GM18520 (cell line): Measurements from ENCODE around the gene PLP2.

Experiments used
- ATAC-seq: cut with Tn5 transposase; IDR thresholded peaks from one replicate; pipeline ENCODE4 v1.9.1; 2021; ENCODE audit not compliant: unreplicated experiment

Gene PLP2

DNA sequence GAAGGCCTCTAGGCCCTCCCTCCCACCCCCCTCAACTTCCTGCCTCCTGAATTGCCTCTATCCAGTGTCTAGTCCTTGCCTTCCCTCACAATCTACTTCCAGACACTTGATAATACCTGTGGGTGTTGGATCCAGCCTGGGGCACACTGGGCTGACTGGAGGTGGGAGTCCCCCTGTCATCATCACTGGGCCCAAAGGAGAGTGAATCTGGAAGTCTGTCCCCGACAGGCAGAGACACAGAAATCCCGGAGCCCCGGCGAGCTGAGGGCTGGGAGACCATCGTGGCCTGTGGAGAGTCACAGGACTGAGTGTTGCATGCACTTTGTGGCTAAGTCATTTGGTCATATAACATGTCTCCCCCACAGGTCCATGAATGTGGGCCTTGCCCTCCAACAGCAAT is 36.7 kb downstream of the PLP2 start:
- ATAC-seq, result no peak

GRCh38 chrX:49209434-49210251 is 37.9 kb downstream of the PLP2 start:
- no peak for ATAC-seq

DNA sequence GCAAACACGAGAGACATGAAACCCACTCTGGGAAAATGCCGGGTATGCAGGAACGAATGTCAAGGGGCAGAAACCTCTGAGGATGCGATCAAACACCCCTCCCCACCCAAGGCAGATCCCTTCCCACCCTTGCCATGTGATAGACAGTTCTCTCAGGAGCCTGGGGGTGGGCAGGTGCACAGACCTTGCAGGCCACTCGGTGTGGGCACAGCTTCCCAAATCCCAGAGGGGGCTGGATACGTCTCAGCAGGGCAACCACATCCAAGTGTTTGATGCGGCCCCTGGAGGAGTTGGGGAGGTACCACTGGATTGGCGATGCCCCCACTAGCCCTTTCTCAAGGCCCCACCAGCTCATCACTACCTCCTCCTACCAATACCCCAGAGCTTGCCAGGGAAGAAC is 38.7 kb downstream of the PLP2 start:
- ATAC-seq, result no peak

DNA sequence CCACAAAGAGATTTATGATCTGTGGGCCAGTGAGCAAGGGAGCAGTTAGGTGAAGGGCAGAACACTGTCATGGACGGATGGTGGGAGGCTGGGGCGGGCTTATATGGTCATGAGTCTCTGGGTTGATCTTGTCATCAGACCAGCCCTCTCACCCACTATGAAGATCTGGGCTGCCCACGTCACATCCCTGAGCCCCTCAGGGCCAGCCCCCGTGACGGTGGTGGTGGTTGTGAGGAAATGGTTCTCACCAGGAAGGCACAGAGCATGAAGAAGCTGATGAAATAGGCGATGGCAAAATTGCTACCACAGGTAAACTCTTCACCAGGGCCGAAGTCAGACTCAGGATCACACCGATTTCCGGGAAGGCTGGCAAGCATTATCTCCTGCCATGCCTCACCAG is 39.4 kb downstream of the PLP2 start:
- no peak for ATAC-seq

DNA sequence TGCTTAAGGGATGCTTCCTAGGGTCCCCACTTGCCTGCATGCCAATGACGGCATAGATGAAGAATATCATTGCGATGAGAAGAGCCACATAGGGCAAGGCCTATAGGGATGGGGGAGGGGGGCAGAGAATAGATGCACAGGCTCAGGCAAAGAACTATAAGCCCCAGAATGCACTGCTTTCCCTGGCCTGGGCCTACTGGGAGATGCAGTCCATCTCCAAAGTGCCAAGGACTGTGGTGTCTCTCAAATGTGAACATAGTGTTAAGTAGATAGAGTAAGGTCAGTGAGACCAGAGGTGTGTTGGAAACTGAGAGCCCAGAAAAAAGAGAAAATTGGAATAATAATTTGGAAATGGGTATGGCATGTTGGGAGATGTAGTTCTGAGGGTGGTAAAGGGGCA is 40.5 kb downstream of the PLP2 start:
- ATAC-seq, result no peak

DNA sequence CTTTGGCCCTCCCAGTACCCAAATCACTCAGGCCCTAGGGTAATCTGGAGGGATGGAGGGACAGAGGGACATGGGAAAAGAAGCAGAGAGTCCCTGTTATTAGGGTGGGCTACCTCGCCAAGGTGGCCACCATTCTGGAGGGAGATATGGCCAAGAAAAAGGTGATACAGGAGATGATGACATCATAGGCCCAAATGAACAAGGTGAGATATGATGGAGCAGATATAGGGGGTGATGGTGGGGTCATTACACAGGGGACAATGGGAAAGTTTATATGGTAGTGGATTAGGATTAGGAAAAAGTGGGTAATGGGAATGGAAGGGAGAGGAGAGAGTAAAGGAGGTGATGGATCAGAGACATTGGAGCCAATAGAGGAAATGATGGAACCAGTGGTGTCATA is 41.2 kb downstream of the PLP2 start:
- no peak for ATAC-seq

GRCh38 chrX:49214416-49214815 is 42.7 kb downstream of the PLP2 start:
- ATAC-seq, result no peak

GRCh38 chrX:49214996-49215526 is 43.4 kb downstream of the PLP2 start:
- no peak for ATAC-seq

- no peak for ATAC-seq
Measured at GRCh38 chrX:49220100-49220499, 48.4 kb downstream of the PLP2 start.

GRCh38 chrX:49221868-49222267 is 50.2 kb downstream of the PLP2 start:
- ATAC-seq, result no peak
